ENCODE measurements around the gene KLHDC7A. TPM values are rescaled to one million over a fixed set of nuclear protein-coding genes. Genes with fewer than 3 reads are reported as not detected.

Gene KLHDC7A
- total and polyA plus RNA-seq, 2 experiments from 2014 or later, result 2.2 to 2.3 TPM

DNA sequence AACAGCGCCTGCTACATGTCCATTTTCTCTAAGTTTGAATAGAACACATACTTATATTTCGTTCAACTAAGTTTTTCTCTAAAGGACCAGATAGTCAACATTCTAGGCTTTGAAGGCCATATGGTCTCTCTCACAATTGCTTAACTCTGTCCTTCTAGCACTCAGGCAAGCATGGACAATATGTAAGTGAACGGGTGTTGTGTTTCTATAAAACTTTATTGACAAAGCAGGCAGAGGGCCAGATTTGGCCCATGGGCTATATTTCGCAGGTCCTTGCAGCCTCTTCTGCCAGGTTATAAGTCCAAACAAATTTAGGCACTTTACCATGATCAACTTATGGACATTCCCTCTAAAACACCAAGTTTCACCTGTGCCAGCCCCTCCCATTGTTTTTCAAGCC is 21.1 kb downstream of the KLHDC7A start:
- Histone ChIP-seq H3K4me2 (no peak overlapping the region), H4K20me1 (ENCODE audit: insufficient read depth, poor library complexity, severe bottlenecking) (no peaks in the 10 kb centered on the region), H3K9me3 (ENCODE audit: low read depth) (no peaks in the 10 kb centered on the region), H3K4me3 (no peak overlapping the region), H2AFZ (no peak overlapping the region), H3K9me2 (replicated peaks; ENCODE audit: insufficient read depth) (no peaks in the 10 kb centered on the region), H3K79me2 (no peaks in the 10 kb centered on the region), H3K27ac (no peak overlapping the region), H3K36me3 (replicated peaks; ENCODE audit: insufficient read depth, low read depth) (no peaks in the 10 kb centered on the region), H3K4me1 (ENCODE audit: insufficient read depth) (no peaks in the 10 kb centered on the region), H3K27me3 (no peaks in the 10 kb centered on the region)
- DNase-seq (ENCODE audit: low spot score), result no peak
- no peak for TF ChIP-seq EZH2phosphoT487 (IDR thresholded peaks at IDR 0.05; ENCODE audit: low read depth, severe bottlenecking, unreplicated experiment)
- TF ChIP-seq, protein P1, sequence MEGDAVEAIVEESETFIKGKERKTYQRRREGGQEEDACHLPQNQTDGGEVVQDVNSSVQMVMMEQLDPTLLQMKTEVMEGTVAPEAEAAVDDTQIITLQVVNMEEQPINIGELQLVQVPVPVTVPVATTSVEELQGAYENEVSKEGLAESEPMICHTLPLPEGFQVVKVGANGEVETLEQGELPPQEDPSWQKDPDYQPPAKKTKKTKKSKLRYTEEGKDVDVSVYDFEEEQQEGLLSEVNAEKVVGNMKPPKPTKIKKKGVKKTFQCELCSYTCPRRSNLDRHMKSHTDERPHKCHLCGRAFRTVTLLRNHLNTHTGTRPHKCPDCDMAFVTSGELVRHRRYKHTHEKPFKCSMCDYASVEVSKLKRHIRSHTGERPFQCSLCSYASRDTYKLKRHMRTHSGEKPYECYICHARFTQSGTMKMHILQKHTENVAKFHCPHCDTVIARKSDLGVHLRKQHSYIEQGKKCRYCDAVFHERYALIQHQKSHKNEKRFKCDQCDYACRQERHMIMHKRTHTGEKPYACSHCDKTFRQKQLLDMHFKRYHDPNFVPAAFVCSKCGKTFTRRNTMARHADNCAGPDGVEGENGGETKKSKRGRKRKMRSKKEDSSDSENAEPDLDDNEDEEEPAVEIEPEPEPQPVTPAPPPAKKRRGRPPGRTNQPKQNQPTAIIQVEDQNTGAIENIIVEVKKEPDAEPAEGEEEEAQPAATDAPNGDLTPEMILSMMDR (IDR thresholded peaks at IDR 0.05; ENCODE audit: poor library complexity), result no peak
- TF ChIP-seq EZH2 (IDR thresholded peaks at IDR 0.05; ENCODE audit: borderline replicate concordance), result no peak
- WGBS (ENCODE audit: low lambda C conversion rate, missing lambda C conversion rate), result 92% methylated on average over 4 of the region's 4 CpGs

DNA sequence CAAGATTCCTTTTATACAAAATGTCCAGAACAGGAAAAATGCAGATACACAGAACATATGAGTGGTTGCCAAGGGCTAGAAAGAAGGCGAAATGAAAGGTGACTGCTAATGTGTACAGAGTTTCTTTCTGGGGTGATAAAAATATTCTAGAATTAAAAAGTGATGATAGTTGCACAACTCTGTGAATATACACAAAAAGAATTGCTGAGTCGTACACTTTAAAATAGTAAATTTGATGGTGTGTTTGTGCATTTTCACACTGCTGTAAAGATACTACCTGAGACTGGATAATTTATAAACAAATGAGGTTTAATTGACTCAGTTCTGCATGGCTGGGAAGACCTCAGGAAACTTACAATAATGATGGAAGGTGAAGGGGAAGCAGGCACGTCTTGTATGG is 23.9 kb downstream of the KLHDC7A start:
- no peak overlapping the region for H3K4me2 ChIP-seq
- no peaks in the 10 kb centered on the region for H4K20me1 ChIP-seq (ENCODE audit: insufficient read depth, poor library complexity, severe bottlenecking)
- H3K36me3 ChIP-seq (replicated peaks; ENCODE audit: insufficient read depth, low read depth), result no peaks in the 10 kb centered on the region
- H2AFZ ChIP-seq, result no peak overlapping the region
- H3K4me3 ChIP-seq, result no peak overlapping the region
- WGBS (ENCODE audit: low lambda C conversion rate, missing lambda C conversion rate), result 81% methylated on average over 3 of the region's 3 CpGs
- TF ChIP-seq, protein P1 (IDR thresholded peaks at IDR 0.05; ENCODE audit: poor library complexity), result no peak
- TF ChIP-seq EZH2phosphoT487 (IDR thresholded peaks at IDR 0.05; ENCODE audit: low read depth, severe bottlenecking, unreplicated experiment) (no peak), EZH2 (IDR thresholded peaks at IDR 0.05; ENCODE audit: borderline replicate concordance) (no peak)
- no peaks in the 10 kb centered on the region for H3K9me3 ChIP-seq (ENCODE audit: low read depth)
- no peaks in the 10 kb centered on the region for H3K27me3 ChIP-seq
- DNase-seq (ENCODE audit: low spot score), result no peak
- no peaks in the 10 kb centered on the region for H3K9me2 ChIP-seq (replicated peaks; ENCODE audit: insufficient read depth)
- H3K79me2 ChIP-seq, result no peaks in the 10 kb centered on the region
- H3K4me1 ChIP-seq (ENCODE audit: insufficient read depth), result no peaks in the 10 kb centered on the region
- H3K27ac ChIP-seq, result no peak overlapping the region

DNA sequence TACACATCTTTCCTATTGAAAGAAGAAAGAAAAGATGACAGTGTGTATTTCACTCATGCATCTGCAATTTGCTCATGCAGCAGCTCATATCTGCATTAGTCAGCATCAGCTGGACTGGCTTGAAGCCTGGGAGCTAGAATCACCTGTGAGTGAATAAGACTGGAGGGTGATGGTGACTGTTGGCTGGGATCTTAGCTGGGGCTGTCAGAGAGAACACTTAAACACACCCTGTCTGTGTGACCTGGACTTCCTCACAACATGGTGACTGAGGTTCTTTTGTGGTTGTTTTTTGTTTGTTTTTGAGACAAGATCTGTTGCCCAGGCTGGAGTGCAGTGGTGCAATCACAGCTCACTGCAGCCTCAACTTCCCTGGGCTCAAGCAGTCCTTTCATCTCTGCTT is 24.9 kb downstream of the KLHDC7A start:
- no peak for TF ChIP-seq EZH2 (IDR thresholded peaks at IDR 0.05; ENCODE audit: borderline replicate concordance)
- no peak for TF ChIP-seq EZH2phosphoT487 (IDR thresholded peaks at IDR 0.05; ENCODE audit: low read depth, severe bottlenecking, unreplicated experiment)
- TF ChIP-seq, protein P1 (IDR thresholded peaks at IDR 0.05; ENCODE audit: poor library complexity), result no peak
- Histone ChIP-seq H3K9me2 (replicated peaks; ENCODE audit: insufficient read depth) (no peaks in the 10 kb centered on the region), H4K20me1 (ENCODE audit: insufficient read depth, poor library complexity, severe bottlenecking) (no peaks in the 10 kb centered on the region), H3K79me2 (no peaks in the 10 kb centered on the region), H2AFZ (no peak overlapping the region), H3K4me3 (no peak overlapping the region), H3K9me3 (ENCODE audit: low read depth) (no peaks in the 10 kb centered on the region), H3K27me3 (no peaks in the 10 kb centered on the region), H3K4me2 (no peak overlapping the region), H3K27ac (no peak overlapping the region), H3K4me1 (ENCODE audit: insufficient read depth) (no peaks in the 10 kb centered on the region), H3K36me3 (replicated peaks; ENCODE audit: insufficient read depth, low read depth) (no peaks in the 10 kb centered on the region)
- DNase-seq (ENCODE audit: low spot score), result no peak

DNA sequence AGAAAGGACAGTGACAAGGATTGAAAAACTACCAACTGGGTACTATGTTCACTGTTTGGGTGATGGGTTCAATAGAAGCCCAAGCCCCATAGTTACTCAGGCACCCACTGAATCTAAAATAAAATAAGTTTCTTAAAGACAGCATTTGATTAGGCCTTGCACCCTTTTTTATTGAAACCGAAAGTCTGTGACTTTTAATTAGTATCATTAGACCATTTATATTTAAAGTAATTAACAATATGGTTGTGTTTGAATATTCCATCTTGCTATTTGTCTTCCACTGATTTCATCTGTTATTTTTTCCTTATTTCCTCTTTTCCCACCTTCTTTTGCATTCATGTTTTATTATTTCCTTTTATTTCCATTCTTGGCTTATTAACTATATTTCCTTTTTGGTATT is 27.4 kb downstream of the KLHDC7A start:
- no peak for DNase-seq (ENCODE audit: low spot score)
- Histone ChIP-seq H3K79me2 (no peaks in the 10 kb centered on the region), H3K27ac (no peak overlapping the region), H3K4me2 (no peak overlapping the region), H3K9me2 (replicated peaks; ENCODE audit: insufficient read depth) (no peaks in the 10 kb centered on the region), H2AFZ (no peak overlapping the region), H3K36me3 (replicated peaks; ENCODE audit: insufficient read depth, low read depth) (no peaks in the 10 kb centered on the region), H4K20me1 (ENCODE audit: insufficient read depth, poor library complexity, severe bottlenecking) (no peaks in the 10 kb centered on the region), H3K9me3 (ENCODE audit: low read depth) (no peaks in the 10 kb centered on the region), H3K4me3 (no peak overlapping the region), H3K27me3 (no peaks in the 10 kb centered on the region), H3K4me1 (ENCODE audit: insufficient read depth) (no peaks in the 10 kb centered on the region)
- 100% methylated on average over 1 of the region's 1 CpG for WGBS (ENCODE audit: low lambda C conversion rate, missing lambda C conversion rate)
- TF ChIP-seq, protein P1 (IDR thresholded peaks at IDR 0.05; ENCODE audit: poor library complexity), result no peak

Measured in hepatocyte (in vitro differentiated cells).